ENCODE data around the gene LAMA1. TPM values are rescaled to one million over a fixed set of nuclear protein-coding genes. Genes with fewer than 3 reads are reported as not detected.

The LAMA1 gene
- total RNA-seq, 2 donors from 2014 or later: 0.15 to 1.1 TPM

DNA sequence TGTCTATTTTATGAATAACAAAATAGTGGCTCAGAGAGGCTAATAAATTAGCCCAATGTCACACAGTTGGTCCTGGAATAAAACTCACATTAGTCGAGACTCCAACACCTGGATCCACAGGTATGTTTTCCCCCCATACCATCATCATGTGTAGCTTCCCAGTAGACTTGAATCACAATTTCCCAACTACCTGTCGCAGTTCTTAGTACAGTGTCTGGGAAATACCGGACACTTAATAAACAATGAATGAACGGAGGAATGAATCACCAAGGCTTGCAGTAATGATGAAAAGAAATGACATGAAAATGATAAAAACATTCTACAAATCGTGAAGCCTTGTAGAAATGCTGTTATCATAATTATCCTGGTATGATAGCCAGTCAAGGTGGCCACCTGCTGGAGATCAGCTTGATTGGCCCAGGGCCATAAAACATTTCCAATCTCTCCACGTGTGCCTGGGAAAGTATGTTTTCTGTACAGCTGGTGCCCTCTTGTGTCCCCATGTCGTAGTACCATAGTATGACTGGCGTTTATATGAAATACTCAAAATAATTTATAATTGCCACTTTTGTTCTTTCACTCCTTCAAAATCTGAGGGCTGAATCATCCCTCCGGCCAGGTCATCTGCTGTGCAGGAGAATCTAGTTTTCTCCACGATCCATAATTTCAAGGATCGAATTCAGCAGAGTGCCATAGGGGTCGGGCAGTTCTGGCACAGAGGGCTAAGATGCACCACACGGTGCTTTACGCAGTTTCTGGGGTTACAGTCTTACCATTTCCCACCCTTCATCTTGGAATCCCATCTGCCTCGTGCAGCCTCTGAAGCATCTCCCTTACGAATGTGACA is 95.4 kb downstream of the LAMA1 start:
- Histone ChIP-seq H3K4me3 (no peak overlapping the region), H3K27me3 (no peaks in the 10 kb centered on the region), H3K9me3 (no peaks in the 10 kb centered on the region), H3K27ac (no peak overlapping the region), H3K36me3 (no peaks in the 10 kb centered on the region), H3K4me1 (no peaks in the 10 kb centered on the region)
- DNase-seq (ENCODE audit: low spot score): peak; percentile 32
- TF ChIP-seq, protein P1, sequence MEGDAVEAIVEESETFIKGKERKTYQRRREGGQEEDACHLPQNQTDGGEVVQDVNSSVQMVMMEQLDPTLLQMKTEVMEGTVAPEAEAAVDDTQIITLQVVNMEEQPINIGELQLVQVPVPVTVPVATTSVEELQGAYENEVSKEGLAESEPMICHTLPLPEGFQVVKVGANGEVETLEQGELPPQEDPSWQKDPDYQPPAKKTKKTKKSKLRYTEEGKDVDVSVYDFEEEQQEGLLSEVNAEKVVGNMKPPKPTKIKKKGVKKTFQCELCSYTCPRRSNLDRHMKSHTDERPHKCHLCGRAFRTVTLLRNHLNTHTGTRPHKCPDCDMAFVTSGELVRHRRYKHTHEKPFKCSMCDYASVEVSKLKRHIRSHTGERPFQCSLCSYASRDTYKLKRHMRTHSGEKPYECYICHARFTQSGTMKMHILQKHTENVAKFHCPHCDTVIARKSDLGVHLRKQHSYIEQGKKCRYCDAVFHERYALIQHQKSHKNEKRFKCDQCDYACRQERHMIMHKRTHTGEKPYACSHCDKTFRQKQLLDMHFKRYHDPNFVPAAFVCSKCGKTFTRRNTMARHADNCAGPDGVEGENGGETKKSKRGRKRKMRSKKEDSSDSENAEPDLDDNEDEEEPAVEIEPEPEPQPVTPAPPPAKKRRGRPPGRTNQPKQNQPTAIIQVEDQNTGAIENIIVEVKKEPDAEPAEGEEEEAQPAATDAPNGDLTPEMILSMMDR (IDR thresholded peaks at IDR 0.05): no peak

DNA sequence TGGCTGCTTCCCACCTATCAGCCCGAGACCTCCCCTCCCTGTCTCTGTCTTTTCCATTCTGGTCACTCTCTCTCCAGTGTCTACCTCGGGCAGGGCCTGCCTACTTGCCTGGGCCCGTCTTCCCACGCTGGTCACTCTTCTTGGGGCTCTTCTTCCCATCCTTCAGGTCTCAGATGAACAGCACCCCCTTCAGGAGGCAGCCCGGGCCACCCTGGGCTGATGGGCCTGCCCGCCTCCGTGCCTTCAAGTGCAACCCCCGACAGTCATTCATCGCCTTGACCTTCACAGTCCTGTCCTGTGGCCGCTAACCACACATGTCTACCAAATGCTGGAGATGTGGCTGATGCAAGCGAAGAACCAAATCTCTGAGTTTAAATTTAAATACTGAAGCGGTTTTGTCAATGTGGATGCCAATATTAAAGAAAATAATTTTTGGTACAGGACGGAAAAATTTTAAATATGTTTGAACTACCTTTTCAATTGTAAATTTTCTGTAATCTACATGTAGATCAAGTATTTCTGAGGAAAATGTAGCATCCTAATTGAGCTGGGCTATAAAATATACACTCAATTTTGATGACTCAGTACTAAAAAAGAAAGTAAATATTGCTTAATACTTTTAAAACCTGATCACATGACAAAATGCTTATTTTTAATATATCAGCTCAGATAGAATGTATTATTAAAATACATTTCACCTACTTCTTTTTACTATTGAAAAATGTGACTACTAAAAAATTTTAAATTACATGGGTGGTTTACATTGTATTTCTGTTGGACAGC is 96.4 kb downstream of the LAMA1 start:
- no peak for DNase-seq (ENCODE audit: low spot score)
- Histone ChIP-seq H3K9me3 (no peaks in the 10 kb centered on the region), H3K36me3 (no peaks in the 10 kb centered on the region), H3K4me3 (no peak overlapping the region), H3K27me3 (no peaks in the 10 kb centered on the region), H3K27ac (no peak overlapping the region), H3K4me1 (no peaks in the 10 kb centered on the region)
- TF ChIP-seq, protein P1 (IDR thresholded peaks at IDR 0.05): no peak

DNA sequence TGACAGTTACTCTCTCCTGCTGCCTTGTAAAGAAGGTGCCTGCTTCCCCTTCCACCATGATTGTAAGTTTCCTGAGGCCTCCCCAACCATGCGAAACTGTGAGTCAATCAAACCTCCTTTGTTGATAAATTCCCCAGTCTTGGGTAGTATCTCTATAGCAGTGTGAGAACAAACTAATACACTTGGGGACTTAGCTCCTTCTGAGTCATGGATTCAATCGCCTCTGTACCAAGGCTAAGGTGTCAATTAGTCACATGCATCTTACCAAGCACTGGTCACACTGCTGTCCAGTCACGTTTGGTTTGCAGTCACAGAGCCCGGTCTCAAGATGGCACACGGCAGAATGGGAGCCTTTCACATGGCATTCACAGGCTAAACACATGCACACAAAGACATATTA is 100.6 kb downstream of the LAMA1 start:
- no peak for DNase-seq (ENCODE audit: low spot score)
- Histone ChIP-seq H3K9me3 (no peaks in the 10 kb centered on the region), H3K36me3 (no peaks in the 10 kb centered on the region), H3K4me3 (no peak overlapping the region), H3K27ac (no peak overlapping the region), H3K27me3 (no peaks in the 10 kb centered on the region), H3K4me1 (no peaks in the 10 kb centered on the region)
- TF ChIP-seq, protein P1 (IDR thresholded peaks at IDR 0.05): no peak

DNA sequence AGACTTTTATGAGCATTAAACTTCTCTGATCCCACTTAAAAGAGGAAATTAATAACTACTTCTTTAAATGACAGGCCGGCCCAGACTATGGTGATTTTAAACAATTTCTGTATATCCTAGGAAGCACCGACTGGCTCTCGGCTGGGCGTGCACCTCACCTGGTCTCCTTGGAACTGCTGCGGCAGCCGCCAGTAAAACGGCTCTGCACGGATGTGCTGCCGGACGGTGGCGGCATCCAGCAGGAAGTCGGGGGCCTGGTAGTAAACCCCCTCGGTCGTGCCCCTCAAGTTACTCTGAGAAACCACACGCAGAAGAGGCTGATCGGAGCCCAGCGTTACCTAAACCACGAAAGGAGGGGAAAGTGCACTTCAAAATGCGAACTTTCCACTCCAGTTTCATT is 106.5 kb downstream of the LAMA1 start:
- Histone ChIP-seq H3K36me3 (no peaks in the 10 kb centered on the region), H3K4me3 (no peak overlapping the region), H3K27ac (no peak overlapping the region), H3K9me3 (no peaks in the 10 kb centered on the region), H3K4me1 (no peaks in the 10 kb centered on the region), H3K27me3 (no peaks in the 10 kb centered on the region)
- DNase-seq (ENCODE audit: low spot score): peak; percentile 48
- TF ChIP-seq, protein P1 (IDR thresholded peaks at IDR 0.05): no peak

DNA sequence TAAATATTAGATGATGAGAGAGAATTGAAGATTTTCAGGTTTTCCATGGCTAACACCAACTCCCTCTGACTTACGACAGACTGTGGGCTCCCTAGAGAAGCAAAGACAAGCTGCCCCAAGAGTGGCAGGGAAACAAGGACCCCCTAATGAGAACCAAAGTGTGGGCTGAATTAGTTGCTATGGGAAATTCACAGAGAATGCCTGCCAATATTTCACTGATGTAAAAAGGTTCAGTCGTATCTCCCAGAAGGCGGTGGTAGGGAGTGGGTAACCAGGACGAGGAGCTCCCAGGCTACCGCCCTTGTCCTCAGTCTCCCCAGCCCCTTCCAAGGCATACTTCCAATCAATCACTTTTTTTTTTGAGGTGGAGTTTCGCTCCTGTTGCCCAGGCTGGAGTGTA is 113.6 kb downstream of the LAMA1 start:
- DNase-seq (ENCODE audit: low spot score): no peak
- H3K36me3 ChIP-seq: no peaks in the 10 kb centered on the region
- no peak overlapping the region for H3K4me3 ChIP-seq
- no peaks in the 10 kb centered on the region for H3K4me1 ChIP-seq
- H3K27me3 ChIP-seq: no peaks in the 10 kb centered on the region
- TF ChIP-seq, protein P1 (IDR thresholded peaks at IDR 0.05): no peak
- H3K9me3 ChIP-seq: no peaks in the 10 kb centered on the region
- no peak overlapping the region for H3K27ac ChIP-seq
